H4 (cell line): Measurements from ENCODE around the gene TSPAN12. TPM values are rescaled to one million over a fixed set of nuclear protein-coding genes. Genes with fewer than 3 reads are reported as not detected.

Source experiments
- DNase-seq: peaks from one replicate; pipeline ENCODE4 v3.0.0-alpha.2; 2015; ENCODE audit warnings: low spot score
- total RNA-seq: library from RNA; depleted of rRNA; stranded (reverse); fragments of >200 nt; shearing (Covaris generic); gene quantifications from 2 replicates; pipeline ENCODE4 v1.2.3, GENCODE V29; 2014

Gene TSPAN12
- total RNA-seq, 1 experiment from 2014 or later: 13.7 TPM

DNA sequence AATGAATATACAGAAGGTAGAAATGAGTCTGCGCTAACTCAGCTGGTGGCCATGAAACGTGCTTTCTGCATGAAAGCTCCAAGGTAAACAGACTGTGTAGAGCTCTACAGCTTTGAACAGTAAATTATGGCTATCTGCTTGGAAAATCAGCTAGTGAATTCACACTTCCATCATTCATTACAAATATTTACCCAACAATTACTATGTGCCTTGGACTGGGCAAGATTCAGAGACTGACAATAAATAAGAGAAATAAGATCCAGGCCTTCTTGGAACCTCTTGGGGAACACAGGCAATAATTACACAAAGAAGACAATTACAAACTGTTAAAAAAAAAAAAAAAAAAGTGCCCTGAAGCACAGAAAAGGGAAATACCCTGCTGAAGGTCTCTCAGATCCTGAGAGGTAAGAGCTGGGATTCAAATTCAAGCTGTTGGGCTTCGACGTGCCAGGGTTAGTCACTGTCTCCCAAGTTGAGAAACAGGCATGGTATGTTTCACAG, 15.8 kb downstream of the TSPAN12 start:
- no peak for DNase-seq

GRCh38 chr7:120841608-120842007, 16.3 kb downstream of the TSPAN12 start:
- no peak for DNase-seq

DNA sequence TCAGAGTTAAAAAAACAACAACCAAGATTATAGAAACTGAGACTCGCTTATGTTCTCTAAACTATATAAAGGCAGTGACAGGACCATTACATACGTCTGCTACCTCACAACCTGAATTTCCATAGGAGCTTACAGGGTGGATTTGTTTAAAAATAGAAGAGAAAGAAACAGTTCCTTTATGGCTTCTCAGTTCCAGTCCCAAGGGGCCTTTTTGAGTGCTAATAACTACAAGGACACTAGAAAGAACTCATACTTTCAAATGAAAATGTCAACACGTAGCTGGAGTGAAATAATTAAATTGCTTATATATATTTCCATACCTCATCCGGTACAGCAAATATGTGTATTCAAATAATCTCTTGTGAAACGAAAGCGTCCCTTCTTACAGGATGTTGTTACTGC, 19.7 kb downstream of the TSPAN12 start:
- no peak for DNase-seq

GRCh38 chr7:120837599-120837998, 20.3 kb downstream of the TSPAN12 start:
- DNase-seq: no peak

DNA sequence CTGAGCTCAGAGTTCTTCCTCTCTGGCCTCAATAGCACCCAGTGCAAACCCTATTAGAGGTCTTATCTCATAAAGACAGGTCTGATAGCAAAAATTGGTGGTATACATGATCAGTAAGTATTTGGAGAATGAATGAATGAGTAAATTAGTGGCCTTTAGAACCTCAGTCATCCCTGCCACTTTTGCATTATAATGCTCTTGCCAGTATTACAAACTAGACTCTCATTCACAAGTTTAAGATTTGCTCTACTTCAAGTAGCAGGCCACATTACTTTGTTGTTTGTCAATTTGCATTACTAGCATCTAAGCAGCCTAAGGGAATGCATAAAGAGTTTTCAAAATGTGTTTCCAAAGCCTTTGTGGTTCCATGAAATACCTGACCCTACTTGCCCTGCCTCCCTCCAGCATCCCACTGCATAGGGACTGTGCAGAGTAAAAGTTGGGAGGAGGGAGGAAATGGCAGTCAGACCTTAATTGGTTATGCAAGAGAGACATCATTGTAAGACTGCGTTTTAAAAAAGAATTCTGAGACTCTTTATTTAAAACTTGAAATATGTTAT, 21.3 kb downstream of the TSPAN12 start:
- no peak for DNase-seq

DNA sequence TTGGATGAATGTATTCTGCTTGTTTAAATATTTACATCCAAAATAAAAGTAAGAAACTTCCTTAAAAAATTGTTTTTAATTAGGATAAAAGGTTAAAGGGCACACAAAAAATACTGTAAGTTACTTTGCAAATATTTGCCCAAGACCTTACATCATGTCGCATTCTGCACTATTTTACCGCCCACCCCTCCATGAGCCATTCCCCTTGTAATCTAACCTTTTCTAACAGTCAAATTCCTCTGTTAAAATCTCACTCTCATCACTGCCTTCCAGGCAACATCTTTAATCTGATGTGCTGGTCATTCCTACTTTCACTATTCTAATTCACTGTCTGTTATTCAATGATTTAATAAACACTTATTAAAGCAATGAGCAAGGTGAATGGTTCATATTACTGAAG, 23.2 kb downstream of the TSPAN12 start:
- DNase-seq: no peak

GRCh38 chr7:120833546-120833945, 24.4 kb downstream of the TSPAN12 start:
- DNase-seq: no peak

DNA sequence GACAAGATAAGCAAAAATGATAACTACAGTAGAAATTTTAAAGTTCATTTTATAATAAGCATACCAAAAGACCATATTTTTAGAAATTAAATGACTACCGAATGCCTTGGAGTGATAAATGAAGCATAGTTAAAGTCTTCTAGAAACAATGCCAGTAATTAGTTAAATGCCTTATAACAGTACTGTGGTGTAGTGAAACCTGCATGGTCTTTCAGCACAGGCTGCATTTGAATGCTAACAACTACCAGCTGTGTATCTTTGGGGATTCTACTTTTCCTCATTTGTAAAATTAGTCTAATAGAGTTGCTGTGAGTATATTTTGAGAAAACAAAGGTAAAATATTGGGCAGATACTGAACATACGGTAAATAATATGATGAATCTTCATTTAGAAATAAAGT, 25.1 kb downstream of the TSPAN12 start:
- DNase-seq: no peak

GRCh38 chr7:120831260-120831659, 26.7 kb downstream of the TSPAN12 start:
- DNase-seq: no peak

DNA sequence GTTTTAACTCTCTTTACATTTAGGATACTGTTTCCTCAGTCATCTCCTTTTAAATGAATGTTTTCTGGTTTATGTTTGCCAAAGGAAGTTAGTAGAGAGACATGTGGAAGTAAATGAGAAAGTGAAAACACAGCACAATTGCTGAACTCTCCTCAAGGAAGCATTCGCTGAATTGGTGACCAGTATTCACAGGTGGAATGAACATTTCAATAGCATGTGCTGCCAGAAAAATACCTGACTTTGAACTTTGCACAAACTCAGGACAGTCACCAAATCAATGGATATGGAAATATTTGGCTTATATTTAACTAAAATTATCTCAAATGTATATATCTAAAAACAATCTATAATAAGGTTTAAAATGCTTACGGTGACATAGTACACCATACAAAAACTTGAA, 28.5 kb downstream of the TSPAN12 start:
- no peak for DNase-seq

DNA sequence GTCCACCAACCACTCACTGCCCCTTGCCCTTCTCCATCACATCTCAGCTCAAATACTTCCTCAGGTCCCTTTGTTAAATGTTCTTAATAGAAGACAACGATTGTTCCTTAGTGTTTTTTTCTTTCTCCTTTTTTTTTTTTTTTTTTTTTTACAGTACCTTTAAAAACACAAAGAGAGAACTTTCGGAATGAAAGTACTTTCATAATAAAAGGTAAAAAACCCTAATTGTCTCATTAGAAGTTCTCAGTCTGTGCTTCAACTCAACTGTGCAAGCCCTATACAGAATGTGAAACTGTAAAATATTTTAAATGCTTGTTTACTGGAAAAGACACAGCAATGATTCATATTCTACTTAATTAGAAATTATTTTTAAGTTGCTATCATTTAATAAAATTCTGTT, 29.4 kb downstream of the TSPAN12 start:
- DNase-seq: no peak

GRCh38 chr7:120827371-120828118, 30.4 kb downstream of the TSPAN12 start:
- DNase-seq: no peak

- no peak for DNase-seq
Observed at GRCh38 chr7:120825576-120825975, 32.4 kb downstream of the TSPAN12 start.

DNA sequence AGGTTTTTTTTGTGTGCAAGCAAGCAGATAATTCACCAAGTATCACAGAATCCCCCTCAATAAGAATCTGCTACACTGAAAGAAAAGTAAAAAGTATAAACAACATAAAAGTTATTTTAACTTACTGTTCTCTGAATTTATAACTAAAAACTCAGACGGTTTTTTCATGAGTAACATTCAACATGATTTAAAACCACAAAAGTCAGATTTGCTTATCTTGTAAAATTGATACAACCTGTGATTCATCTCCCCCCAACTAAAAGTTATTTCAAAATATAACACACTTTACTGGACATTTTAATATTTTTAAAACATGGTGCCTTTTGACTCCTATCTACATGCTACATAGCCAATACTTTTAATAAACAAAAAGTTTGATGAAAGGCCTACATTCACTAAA, 32.8 kb downstream of the TSPAN12 start:
- DNase-seq: no peak

DNA sequence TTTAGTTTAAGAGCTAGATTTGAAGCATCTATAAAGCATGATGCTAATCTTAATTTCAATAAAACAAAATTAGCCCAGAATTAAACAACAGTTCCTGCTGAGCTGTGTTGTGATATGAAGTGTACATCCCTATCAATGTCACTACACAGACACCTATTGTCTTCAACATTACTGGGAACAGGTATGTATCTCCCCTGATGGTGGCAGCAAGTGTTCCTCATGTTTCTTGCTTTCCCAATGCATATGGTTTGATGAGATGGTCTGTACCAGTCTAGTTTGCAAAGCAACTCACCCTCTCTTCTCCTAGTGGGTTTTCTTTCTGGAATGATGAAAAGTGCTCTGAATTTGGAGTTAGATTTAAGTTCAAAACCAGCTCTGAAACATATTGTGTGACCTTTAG, 38.1 kb downstream of the TSPAN12 start:
- DNase-seq: no peak

GRCh38 chr7:120817851-120818250, 40.1 kb downstream of the TSPAN12 start:
- DNase-seq: no peak

- DNase-seq: no peak
Observed at GRCh38 chr7:120814253-120814939, 43.5 kb downstream of the TSPAN12 start.

DNA sequence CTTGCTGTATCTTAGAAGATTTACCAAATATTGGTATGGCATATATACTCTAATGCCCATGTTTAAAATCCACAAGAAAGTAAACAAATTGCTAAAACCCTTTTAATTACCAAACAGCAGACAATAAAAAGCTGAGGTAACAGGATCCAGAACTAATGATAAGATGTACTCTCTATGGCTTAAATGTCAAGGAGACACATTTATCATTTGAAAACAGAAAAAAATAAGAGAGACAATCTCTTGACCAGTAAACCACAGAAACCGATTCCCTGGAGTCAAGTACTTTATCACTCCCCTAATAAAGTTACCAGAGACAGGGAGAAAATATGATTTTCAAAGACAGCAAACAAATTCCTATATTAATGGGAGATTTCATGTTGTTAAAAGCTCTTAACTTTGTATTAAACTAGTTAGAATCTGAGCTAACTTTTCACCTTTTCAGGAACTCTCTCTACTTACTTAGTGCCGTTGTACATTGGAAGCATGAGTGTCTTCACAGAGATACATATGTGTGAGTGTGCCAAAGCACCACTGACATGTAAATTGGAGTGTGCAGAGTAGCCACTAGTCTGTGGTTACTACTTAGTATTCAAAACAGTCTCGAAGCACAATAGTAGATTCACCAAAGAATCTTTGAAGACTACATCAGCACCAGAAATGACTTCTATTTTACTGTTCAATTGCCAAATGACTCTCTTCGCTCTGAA, 44.2 kb downstream of the TSPAN12 start:
- DNase-seq: no peak

DNA sequence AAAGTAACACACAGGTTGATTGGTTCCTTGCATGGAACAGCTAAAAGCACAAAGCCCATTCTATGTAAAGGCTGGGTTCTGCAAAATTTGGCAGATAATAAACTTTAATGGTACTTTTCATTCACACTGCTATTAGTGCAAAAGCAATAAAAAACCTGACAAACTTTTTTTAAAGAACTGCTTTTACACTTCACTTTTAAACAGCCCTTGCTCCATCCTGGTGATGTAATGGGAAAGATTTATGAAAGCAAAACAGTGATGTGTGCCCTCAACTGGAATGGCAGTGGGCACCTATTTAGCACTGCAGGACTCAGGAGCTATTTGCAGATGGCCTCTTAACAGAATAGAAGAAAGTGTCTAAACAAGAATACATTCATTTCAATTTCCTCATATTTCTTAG, 44.9 kb downstream of the TSPAN12 start:
- no peak for DNase-seq

DNA sequence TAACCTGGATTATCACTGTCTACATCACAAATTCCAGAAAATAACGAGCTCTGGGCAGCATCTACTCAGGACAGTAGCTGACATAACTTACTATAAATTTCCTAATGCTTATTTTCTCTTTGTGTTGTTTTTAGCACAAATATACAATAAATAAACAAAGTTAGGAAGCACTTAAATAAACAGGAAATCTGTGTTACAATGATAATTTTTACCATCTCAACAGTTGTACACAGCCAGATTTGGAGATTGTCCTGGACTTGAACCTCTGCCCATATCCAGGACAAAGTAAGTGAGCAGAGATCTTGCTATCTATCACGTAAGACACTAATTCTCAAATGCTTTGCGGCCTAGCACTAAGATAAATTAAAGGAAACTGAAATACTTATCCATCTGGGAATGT, 48.7 kb downstream of the TSPAN12 start:
- no peak for DNase-seq

GRCh38 chr7:120807390-120807789, 50.6 kb downstream of the TSPAN12 start:
- DNase-seq: no peak

DNA sequence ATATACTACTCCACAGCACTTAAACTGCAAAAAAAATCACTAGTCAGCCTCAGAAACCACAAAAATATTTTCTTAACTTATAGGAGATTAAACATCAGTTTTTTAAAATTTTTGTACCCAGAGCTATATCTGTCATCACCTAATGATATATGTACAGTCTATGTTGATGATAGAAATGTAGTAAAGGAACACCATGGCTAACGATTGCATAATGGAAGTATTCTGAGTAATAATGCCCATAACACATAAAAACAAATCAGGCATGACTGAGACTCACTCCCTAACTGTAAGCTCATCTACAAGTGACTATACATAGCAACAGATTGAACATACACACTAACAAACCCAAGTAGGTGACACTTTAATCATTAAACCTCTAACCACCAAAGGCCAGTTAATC, 51.3 kb downstream of the TSPAN12 start:
- no peak for DNase-seq
